SU-DHL-6 (cell line): ENCODE data around the gene SPA17.

Source experiments
- EZH2phosphoT487 ChIP-seq: fragments of 200-600 bp; sonication (generic), shearing (Covaris generic); conservative IDR thresholded peaks from 2 replicates; pipeline ENCODE4 v1.6.1; 2018; ENCODE audit warnings: mild to moderate bottlenecking, antibody characterized with exemption, low read length, moderate library complexity, mixed read lengths
- TF ChIP-seq, protein P1 (sequence below): fragments of 200-600 bp; sonication (generic); IDR thresholded peaks from one replicate; pipeline ENCODE4 v1.5.1; 2017; ENCODE audit warnings: antibody characterized with exemption, mild to moderate bottlenecking, low read length, moderate library complexity; ENCODE audit not compliant: insufficient read depth, poor library complexity, severe bottlenecking

- TF ChIP-seq, protein P1, sequence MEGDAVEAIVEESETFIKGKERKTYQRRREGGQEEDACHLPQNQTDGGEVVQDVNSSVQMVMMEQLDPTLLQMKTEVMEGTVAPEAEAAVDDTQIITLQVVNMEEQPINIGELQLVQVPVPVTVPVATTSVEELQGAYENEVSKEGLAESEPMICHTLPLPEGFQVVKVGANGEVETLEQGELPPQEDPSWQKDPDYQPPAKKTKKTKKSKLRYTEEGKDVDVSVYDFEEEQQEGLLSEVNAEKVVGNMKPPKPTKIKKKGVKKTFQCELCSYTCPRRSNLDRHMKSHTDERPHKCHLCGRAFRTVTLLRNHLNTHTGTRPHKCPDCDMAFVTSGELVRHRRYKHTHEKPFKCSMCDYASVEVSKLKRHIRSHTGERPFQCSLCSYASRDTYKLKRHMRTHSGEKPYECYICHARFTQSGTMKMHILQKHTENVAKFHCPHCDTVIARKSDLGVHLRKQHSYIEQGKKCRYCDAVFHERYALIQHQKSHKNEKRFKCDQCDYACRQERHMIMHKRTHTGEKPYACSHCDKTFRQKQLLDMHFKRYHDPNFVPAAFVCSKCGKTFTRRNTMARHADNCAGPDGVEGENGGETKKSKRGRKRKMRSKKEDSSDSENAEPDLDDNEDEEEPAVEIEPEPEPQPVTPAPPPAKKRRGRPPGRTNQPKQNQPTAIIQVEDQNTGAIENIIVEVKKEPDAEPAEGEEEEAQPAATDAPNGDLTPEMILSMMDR: no peak
- no peak for TF ChIP-seq EZH2phosphoT487
Measured at GRCh38 chr11:124658501-124658900, 15.2 kb upstream of the SPA17 start.
